Mesenteric fat pad (tissue), 1 donor: Measurements from ENCODE around the gene INTS15. TPM values are rescaled to one million over a fixed set of nuclear protein-coding genes. Genes with fewer than 3 reads are reported as not detected.
"Not testable (repeated sequence)": the region's sequence is repeated elsewhere in the genome, so short reads cannot be mapped to it uniquely, and the experiment has no call there.

Experiments used
- DNase-seq: peaks from one replicate; pipeline ENCODE4 v3.0.0-alpha.2; 2020; ENCODE audit warnings: low spot score
- total RNA-seq: library from RNA; stranded (reverse); fragmentation: NEBNext Ultra II Directional; extraction: Animal tissue kit (Norgen Biotek cat#: 25700); gene quantifications from one replicate; pipeline ENCODE4 v1.2.1, GENCODE V29; 2021
- donor health status: DM: yes; HTN: yes; CAD: no.

Gene INTS15
- total RNA-seq, 1 donor from 2014 or later = 26.2 TPM

GRCh38 chr7:6616854-6617643 lies 27.2 kb downstream of the INTS15 start:
- no peak for DNase-seq

- DNase-seq = no peak
Measured at GRCh38 chr7:6618621-6619020, 28.8 kb downstream of the INTS15 start.

- no peak for DNase-seq
Measured at GRCh38 chr7:6619961-6620360, 30.1 kb downstream of the INTS15 start.

GRCh38 chr7:6621195-6622133 lies 31.6 kb downstream of the INTS15 start:
- no peak for DNase-seq

GRCh38 chr7:6622134-6622710 lies 32.4 kb downstream of the INTS15 start:
- no peak for DNase-seq

GRCh38 chr7:6623589-6624245 lies 33.9 kb downstream of the INTS15 start:
- DNase-seq = no peak

GRCh38 chr7:6624246-6624611 lies 34.4 kb downstream of the INTS15 start:
- no peak for DNase-seq

GRCh38 chr7:6628045-6628444 lies 38.2 kb downstream of the INTS15 start:
- no peak for DNase-seq

GRCh38 chr7:6630007-6630849 lies 40.4 kb downstream of the INTS15 start:
- DNase-seq = no peak

- no peak for DNase-seq
Measured at GRCh38 chr7:6631605-6632004, 41.8 kb downstream of the INTS15 start.

- no peak for DNase-seq
Measured at GRCh38 chr7:6634021-6634420, 44.2 kb downstream of the INTS15 start.

- DNase-seq = not testable (repeated sequence)
Measured at GRCh38 chr7:6634971-6635370, 45.1 kb downstream of the INTS15 start.

GRCh38 chr7:6636741-6637543 lies 47.1 kb downstream of the INTS15 start, which contains the start of gene ZNF316:
TSS of gene ZNF316 (plus strand) at chr7:6637318. CDS start at chr7:6642410, 5,092 bp downstream.
- peak; percentile 92 for DNase-seq

GRCh38 chr7:6637544-6638229 lies 47.9 kb downstream of the INTS15 start:
- no peak for DNase-seq

GRCh38 chr7:6639032-6639431 lies 49.2 kb downstream of the INTS15 start:
- DNase-seq = no peak

GRCh38 chr7:6639627-6640026 lies 49.8 kb downstream of the INTS15 start:
- DNase-seq = no peak

- no peak for DNase-seq
Measured at GRCh38 chr7:6640246-6640721, 50.5 kb downstream of the INTS15 start.

- DNase-seq = no peak
Measured at GRCh38 chr7:6641305-6642035, 51.6 kb downstream of the INTS15 start.
